Ectodermal cell (in vitro differentiated cells): ENCODE measurements around the gene MROH2A.

Experiments used
- H3K27ac ChIP-seq: 2 replicates; pipeline ENCODE4 v1.7.0; 2013; ENCODE audit warnings: mild to moderate bottlenecking, low read depth, low read length; ENCODE audit not compliant: insufficient read depth, poor library complexity, severe bottlenecking
- H3K27me3 ChIP-seq: 2 replicates; pipeline ENCODE4 v1.7.0; 2013; ENCODE audit warnings: mild to moderate bottlenecking, low read length; ENCODE audit not compliant: insufficient read depth, control insufficient read depth, poor library complexity, severe bottlenecking
- H3K36me3 ChIP-seq: one replicate; pipeline ENCODE4 v1.7.0; 2013; ENCODE audit warnings: low read length; ENCODE audit not compliant: control insufficient read depth, insufficient read depth
- H3K4me1 ChIP-seq: one replicate; pipeline ENCODE4 v1.7.0; 2013; ENCODE audit warnings: low read length; ENCODE audit not compliant: control insufficient read depth, insufficient read depth
- H3K4me3 ChIP-seq: 2 replicates; pipeline ENCODE4 v1.7.0; 2013; ENCODE audit warnings: low read depth, low read length, control low read depth; ENCODE audit not compliant: insufficient read depth
- H3K9me3 ChIP-seq: 2 replicates; pipeline ENCODE4 v1.7.0; 2013; ENCODE audit warnings: mild to moderate bottlenecking, low read length, moderate library complexity; ENCODE audit not compliant: control insufficient read depth
- WGBS, 2 experiments: methylation state at CpG; one replicate each; pipeline ENCODE4 v1.1.7; 2013; ENCODE audit warnings: missing lambda C conversion rate in 2 of 2; 5-methylcytosine and 5-hydroxymethylcytosine counted together

Gene MROH2A

GRCh38 chr2:233766416-233766815 lies 11.7 kb upstream of the MROH2A start:
- Histone ChIP-seq H3K27ac (no peak overlapping the region), H3K9me3 (no peaks in the 10 kb centered on the region), H3K4me3 (no peak overlapping the region), H3K27me3 (no peaks in the 10 kb centered on the region), H3K4me1 (no peaks in the 10 kb centered on the region), H3K36me3 (no peaks in the 10 kb centered on the region)
- 92 to 93% methylated on average over 3 to 4 of the region's 4 CpGs for WGBS, 2 experiments

GRCh38 chr2:233768076-233768475 lies 10.1 kb upstream of the MROH2A start:
- Histone ChIP-seq H3K4me3 (no peak overlapping the region), H3K27ac (no peak overlapping the region), H3K4me1 (no peaks in the 10 kb centered on the region), H3K36me3 (no peaks in the 10 kb centered on the region), H3K9me3 (no peaks in the 10 kb centered on the region), H3K27me3 (no peaks in the 10 kb centered on the region)
- WGBS, 2 experiments = 78 to 81% methylated on average over 4 of the region's 4 CpGs

GRCh38 chr2:233769260-233769659 lies 8.9 kb upstream of the MROH2A start:
- H3K27me3 ChIP-seq = no peaks in the 10 kb centered on the region
- WGBS, 2 experiments = 93 to 95% methylated on average over 9 of the region's 9 CpGs
- no peaks in the 10 kb centered on the region for H3K9me3 ChIP-seq
- H3K4me3 ChIP-seq = no peak overlapping the region
- H3K36me3 ChIP-seq = no peaks in the 10 kb centered on the region
- no peak overlapping the region for H3K27ac ChIP-seq
- no peaks in the 10 kb centered on the region for H3K4me1 ChIP-seq

GRCh38 chr2:233772153-233772552 lies 6.0 kb upstream of the MROH2A start:
- no peaks in the 10 kb centered on the region for H3K27me3 ChIP-seq
- H3K27ac ChIP-seq = no peak overlapping the region
- H3K36me3 ChIP-seq = no peaks in the 10 kb centered on the region
- H3K4me3 ChIP-seq = no peak overlapping the region
- no peaks in the 10 kb centered on the region for H3K4me1 ChIP-seq
- WGBS, 2 experiments = 94 to 96% methylated on average over 16 of the region's 16 CpGs
- H3K9me3 ChIP-seq = no peaks in the 10 kb centered on the region

DNA sequence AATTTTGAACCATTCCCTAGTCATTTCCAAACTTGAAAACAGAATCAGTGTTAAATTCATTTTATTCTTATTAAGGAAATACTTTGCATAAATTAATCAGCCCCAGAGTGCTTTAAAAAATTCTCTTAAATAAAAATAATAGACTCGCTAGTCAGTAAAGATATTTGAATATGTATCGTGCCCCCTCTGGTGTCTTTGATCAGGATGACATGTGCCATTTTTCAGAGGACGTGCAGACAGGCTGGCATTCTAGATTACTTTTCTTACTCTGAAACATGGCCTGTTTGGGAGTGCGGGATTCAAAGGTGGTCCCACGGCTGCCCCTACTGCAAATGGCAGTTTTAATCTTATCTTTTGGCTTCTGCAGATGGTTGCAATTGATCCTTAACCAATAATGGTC lies 5.5 kb upstream of the MROH2A start:
- no peaks in the 10 kb centered on the region for H3K27me3 ChIP-seq
- no peak overlapping the region for H3K4me3 ChIP-seq
- no peaks in the 10 kb centered on the region for H3K4me1 ChIP-seq
- no peaks in the 10 kb centered on the region for H3K9me3 ChIP-seq
- no peaks in the 10 kb centered on the region for H3K36me3 ChIP-seq
- 87 to 88% methylated on average over 5 of the region's 5 CpGs for WGBS, 2 experiments
- no peak overlapping the region for H3K27ac ChIP-seq

GRCh38 chr2:233773854-233774253 lies 4.3 kb upstream of the MROH2A start:
- WGBS, 2 experiments = 93 to 97% methylated on average over 5 of the region's 5 CpGs
- Histone ChIP-seq H3K36me3 (no peaks in the 10 kb centered on the region), H3K4me3 (no peak overlapping the region), H3K27me3 (no peaks in the 10 kb centered on the region), H3K27ac (no peak overlapping the region), H3K4me1 (no peaks in the 10 kb centered on the region), H3K9me3 (no peaks in the 10 kb centered on the region)

GRCh38 chr2:233775414-233775813 lies 2.7 kb upstream of the MROH2A start:
- H3K27me3 ChIP-seq = no peaks in the 10 kb centered on the region
- H3K9me3 ChIP-seq = no peaks in the 10 kb centered on the region
- WGBS, 2 experiments = 89 to 90% methylated on average over 6 of the region's 6 CpGs

DNA sequence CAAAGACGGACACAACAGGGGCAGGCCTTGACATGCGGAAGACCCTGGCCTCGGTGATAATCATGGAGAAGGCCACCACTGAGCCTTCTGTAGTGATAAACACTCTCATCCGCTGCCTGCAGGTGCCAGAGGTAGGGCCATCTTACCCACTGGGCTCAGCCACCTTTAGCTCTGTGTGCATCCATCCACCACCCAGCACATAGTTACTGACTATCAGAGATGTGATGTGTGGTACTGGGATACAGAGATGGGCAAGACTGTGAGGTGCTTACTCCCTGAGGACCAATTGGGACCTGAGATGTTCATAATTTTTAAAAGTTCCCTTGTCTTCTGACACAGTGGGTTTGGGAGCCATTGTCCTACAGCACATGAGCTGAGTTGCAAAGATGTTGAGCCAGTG lies 1.6 kb downstream of the MROH2A start:
- Histone ChIP-seq H3K27me3 (no peaks in the 10 kb centered on the region), H3K4me1 (no peaks in the 10 kb centered on the region), H3K9me3 (no peaks in the 10 kb centered on the region), H3K27ac (no peak overlapping the region), H3K36me3 (no peaks in the 10 kb centered on the region), H3K4me3 (no peak overlapping the region)
- 96 to 98% methylated on average over 4 of the region's 4 CpGs for WGBS, 2 experiments

More at GRCh38 chr2:233775414-233775813, 2.7 kb upstream of the MROH2A start:
- Histone ChIP-seq H3K36me3 (no peaks in the 10 kb centered on the region), H3K4me3 (no peak overlapping the region), H3K4me1 (no peaks in the 10 kb centered on the region), H3K27ac (no peak overlapping the region)

GRCh38 chr2:233780771-233781170 lies 2.6 kb downstream of the MROH2A start:
- H3K9me3 ChIP-seq = no peaks in the 10 kb centered on the region
- H3K27ac ChIP-seq = no peak overlapping the region
- no peaks in the 10 kb centered on the region for H3K36me3 ChIP-seq
- H3K27me3 ChIP-seq = no peaks in the 10 kb centered on the region
- no peaks in the 10 kb centered on the region for H3K4me1 ChIP-seq
- 80 to 93% methylated on average over 2 to 3 of the region's 4 CpGs for WGBS, 2 experiments
- H3K4me3 ChIP-seq = no peak overlapping the region

GRCh38 chr2:233789554-233789953 lies 11.4 kb downstream of the MROH2A start:
- Histone ChIP-seq H3K9me3 (no peaks in the 10 kb centered on the region), H3K27ac (no peak overlapping the region), H3K4me3 (no peak overlapping the region), H3K27me3 (no peaks in the 10 kb centered on the region), H3K4me1 (no peaks in the 10 kb centered on the region), H3K36me3 (no peaks in the 10 kb centered on the region)
- 89 to 96% methylated on average over 7 of the region's 7 CpGs for WGBS, 2 experiments
